Esophagus muscularis mucosa (tissue), 4 donors: ENCODE data around the gene NBPF12. TPM values are rescaled to one million over a fixed set of nuclear protein-coding genes. Genes with fewer than 3 reads are reported as not detected.
"Not testable (repeated sequence)": the region's sequence is repeated elsewhere in the genome, so short reads cannot be mapped to it uniquely, and the experiment has no call there.

Source experiments
- DNase-seq: peaks from one replicate; pipeline ENCODE4 v3.0.0-alpha.2; 2017; ENCODE audit errors: extremely low spot score
- H3K27ac ChIP-seq, 4 donors: fragments of 200-600 bp; sonication (generic); replicated peaks in 1 of 4; 1 replicate in 3 of 4; 2 replicates in 1 of 4; pipeline ENCODE4 v1.5.1; 2016 to 2019; ENCODE audit warnings: mild to moderate bottlenecking in 1 of 4
- H3K27me3 ChIP-seq, 4 donors: fragments of 200-600 bp; sonication (generic); one replicate each; pipeline versions ENCODE4 v1.5.1 to v1.6.0; 2016 to 2019
- H3K36me3 ChIP-seq, 4 donors: fragments of 200-600 bp; sonication (generic); one replicate each; pipeline ENCODE4 v1.5.1; 2016 to 2019
- H3K4me1 ChIP-seq, 4 donors: fragments of 200-600 bp; sonication (generic); one replicate each; pipeline ENCODE4 v1.5.1; 2016 to 2019
- H3K4me3 ChIP-seq, 4 donors: fragments of 200-600 bp; sonication (generic); 1 replicate in 2 of 4; 2 replicates in 2 of 4; pipeline ENCODE4 v1.5.1; 2016 to 2019; ENCODE audit warnings: mild to moderate bottlenecking in 4 of 4, moderate library complexity in 1 of 4
- H3K9me3 ChIP-seq, 4 donors: fragments of 200-600 bp; sonication (generic); 1 replicate in 3 of 4; 2 replicates in 1 of 4; pipeline ENCODE4 v1.5.1; 2016 to 2019
- WGBS: methylation state at CpG from one replicate; pipeline ENCODE4 v1.1.5; 2018; 5-methylcytosine and 5-hydroxymethylcytosine counted together
- intact Hi-C: fragments of 100-400 bp; cut with DNase I; formaldehyde crosslinking; loops from one replicate; pipeline ENCODE4 v1.15.1; 2023
- total RNA-seq, 4 donors: library from RNA; depleted of rRNA; stranded (reverse); fragments of >200 nt; gene quantifications; one replicate each; pipeline versions ENCODE4 v1.1.0 to v1.2.1, GENCODE V29; 2016
- TF ChIP-seq, protein P1 (sequence below), 3 experiments: fragments of 200-600 bp in 2 of 3; fragments of 450-650 bp in 1 of 3; sonication (generic) in 2 of 3; IDR thresholded peaks; one replicate each; pipeline ENCODE4 v1.5.1; 2017 to 2019; ENCODE audit warnings: antibody characterized with exemption in 3 of 3, mild to moderate bottlenecking in 2 of 3, moderate library complexity in 1 of 3

The NBPF12 gene
- total RNA-seq, 4 donors from 2014 or later, result 8.6 to 23.1 (median 12.6) TPM

DNA sequence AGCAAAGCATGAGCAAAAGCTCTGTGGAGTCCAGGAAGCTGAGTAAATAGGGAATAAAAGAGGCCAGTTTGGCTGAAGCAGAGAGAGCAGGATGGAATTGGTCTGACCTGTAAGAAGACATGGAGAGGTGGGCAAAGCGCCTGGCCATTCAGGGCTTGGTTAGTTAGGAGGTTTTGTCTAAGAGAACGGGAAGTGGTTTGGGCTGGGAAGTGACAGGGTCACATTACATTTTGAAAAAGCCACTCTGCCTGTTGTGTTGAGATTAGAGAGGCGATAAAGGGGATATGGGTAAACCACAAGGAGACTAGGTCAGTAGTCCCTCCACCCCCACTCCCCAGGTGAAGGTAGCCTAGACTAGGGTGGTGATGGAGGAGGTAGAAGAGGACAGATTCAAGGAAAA, 662 bp upstream of the NBPF12 start:
- H3K9me3 ChIP-seq, H3K27me3 ChIP-seq, DNase-seq, H3K27ac ChIP-seq, H3K36me3 ChIP-seq, H3K4me3 ChIP-seq, intact Hi-C loops: not testable (repeated sequence)
- 83% methylated on average over 2 of the region's 3 CpGs for whole genome bisulfite sequencing
- peaks cover 0 to 10% (median 5%) of the 10 kb centered on the region in 4 donors for H3K4me1 ChIP-seq

DNA sequence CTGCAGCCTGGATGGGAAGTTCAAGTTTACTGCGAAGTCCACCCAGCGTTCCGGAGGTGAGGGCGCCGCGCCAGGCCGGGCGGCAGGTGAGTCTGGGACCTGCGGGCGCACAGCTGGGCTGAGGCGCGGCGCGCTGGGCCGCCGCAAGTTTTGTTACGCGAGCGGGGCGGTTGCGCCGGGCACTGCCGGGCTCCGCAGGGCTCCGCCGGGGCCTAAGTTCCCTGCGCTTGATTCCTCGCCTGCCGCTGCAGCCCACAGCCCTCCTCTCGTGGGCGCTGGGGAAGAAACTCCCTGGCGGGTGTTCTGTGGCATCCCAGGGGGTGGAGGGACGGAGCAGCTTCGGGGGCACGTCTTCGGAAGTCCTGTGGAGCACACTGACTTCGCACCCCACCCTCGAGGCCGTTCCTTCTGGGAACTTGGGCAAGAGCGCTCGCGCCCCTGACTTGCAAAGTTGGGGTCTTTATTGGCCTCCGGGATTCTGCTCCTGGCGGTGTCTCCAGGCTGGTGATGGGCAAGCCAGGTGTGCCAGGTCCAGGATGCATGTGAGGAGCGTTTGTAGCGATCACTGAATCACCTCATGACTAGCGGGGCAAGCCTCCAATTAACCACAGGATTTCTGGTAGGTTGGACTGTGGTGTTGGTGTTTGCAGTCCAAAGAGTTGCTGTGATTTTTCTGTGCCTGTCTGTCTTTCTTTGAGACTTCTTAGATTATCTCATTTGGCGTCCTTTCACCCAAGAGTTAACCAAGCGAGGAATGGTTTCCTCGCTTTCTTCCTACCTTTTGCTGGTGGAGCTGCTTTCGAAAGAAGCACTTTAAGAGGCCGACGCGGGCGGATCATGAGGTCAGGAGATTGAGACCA, 1.0 kb downstream of the NBPF12 start:
- H3K9me3 ChIP-seq, H3K36me3 ChIP-seq, DNase-seq, H3K27me3 ChIP-seq, intact Hi-C loops: not testable (repeated sequence)
- H3K27ac ChIP-seq, result peak overlapping the region; percentile 83 to 92 (median 88)
- H3K4me1 ChIP-seq, result peaks cover 0 to 10% (median 5%) of the 10 kb centered on the region in 4 donors
- H3K4me3 ChIP-seq, result peak overlapping the region; percentile 73 to 89 (median 84)
- WGBS, result 42% methylated on average over 6 of the region's 55 CpGs

DNA sequence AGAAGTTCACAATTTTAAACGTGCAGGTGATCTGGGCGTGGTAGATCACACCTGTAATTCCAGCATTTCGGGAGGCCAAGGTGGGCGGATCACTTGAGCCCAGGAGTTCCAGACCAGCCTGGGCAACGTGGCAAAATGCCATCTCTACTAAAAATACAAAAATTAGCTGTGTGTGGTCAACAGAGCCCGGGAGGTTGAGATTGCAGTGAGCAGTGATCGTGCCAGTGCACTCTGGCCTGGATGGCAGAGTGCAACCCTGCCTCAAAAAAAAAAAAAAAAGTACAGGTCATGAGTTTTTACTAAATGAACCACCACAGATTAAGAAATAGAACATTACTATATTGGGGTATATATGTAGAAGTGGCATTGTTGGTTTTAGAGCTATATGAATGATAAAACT, 2.2 kb downstream of the NBPF12 start:
- Histone ChIP-seq H3K36me3 (peaks cover 0 to 11% (median 3%) of the 10 kb centered on the region in 4 donors), H3K4me1 (peaks cover 0 to 10% (median 5%) of the 10 kb centered on the region in 4 donors)
- DNase-seq, H3K27ac ChIP-seq, H3K27me3 ChIP-seq, H3K4me3 ChIP-seq, intact Hi-C loops, H3K9me3 ChIP-seq: not testable (repeated sequence)
- 49% methylated on average over 3 of the region's 7 CpGs for WGBS

DNA sequence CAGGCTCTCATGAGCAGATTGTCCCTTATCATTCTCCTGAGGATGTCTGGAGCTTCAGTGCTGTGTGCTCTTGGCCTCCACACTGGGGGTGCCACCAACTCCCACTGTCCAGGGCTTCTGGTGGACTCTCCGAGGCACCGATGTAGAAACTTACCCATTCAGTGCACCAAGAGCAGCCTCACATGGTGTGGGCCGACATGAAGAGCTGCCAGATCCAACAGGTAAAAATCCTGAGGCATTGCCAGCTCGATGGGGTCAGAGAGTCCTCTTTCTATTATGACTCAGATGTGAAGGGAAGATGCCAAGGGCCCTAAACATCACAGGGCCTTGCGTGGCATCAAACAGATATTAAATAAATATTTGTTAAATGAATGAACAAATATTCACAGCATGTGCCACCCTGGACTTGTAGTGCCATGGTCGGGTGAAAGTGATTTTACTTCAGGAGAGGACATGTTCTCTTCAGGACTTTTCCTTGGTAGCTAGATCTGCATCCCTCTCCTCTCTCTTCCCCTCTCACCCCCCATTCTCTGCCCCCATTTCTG, 5.3 kb downstream of the NBPF12 start:
- H3K27ac ChIP-seq, H3K4me3 ChIP-seq, H3K27me3 ChIP-seq, H3K9me3 ChIP-seq, DNase-seq, intact Hi-C loops: not testable (repeated sequence)
- 45% methylated on average over 2 of the region's 6 CpGs for WGBS
- Histone ChIP-seq H3K36me3 (peaks cover 0 to 15% (median 6%) of the 10 kb centered on the region in 4 donors), H3K4me1 (peaks cover 0 to 10% (median 5%) of the 10 kb centered on the region in 4 donors)

DNA sequence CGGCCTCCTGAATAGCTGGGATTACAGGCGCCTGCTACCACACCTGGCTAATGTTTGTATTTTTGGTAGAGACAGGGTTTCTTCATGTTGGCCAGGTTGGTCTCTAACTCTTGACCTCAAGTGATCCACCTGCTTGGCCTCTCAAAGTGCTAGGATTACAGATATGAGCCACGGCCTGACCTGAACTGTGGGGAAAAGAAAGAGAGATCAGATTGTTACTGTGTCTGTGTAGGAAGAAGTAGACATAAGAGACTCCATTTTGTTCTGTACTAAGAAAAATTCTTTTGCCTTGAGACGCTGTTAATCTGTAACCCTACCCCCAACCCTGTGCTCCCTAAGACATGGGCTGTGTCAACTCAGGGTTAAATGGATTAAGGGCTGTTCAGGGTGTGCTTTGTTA, 10.0 kb downstream of the NBPF12 start:
- H3K27ac ChIP-seq, H3K4me1 ChIP-seq, DNase-seq, H3K9me3 ChIP-seq, H3K27me3 ChIP-seq, intact Hi-C loops, H3K4me3 ChIP-seq: not testable (repeated sequence)
- WGBS, result 93% methylated on average over 3 of the region's 4 CpGs
- peaks cover 0 to 27% (median 7%) of the 10 kb centered on the region in 4 donors for H3K36me3 ChIP-seq

- H3K4me1 ChIP-seq, H3K27ac ChIP-seq, intact Hi-C loops, H3K9me3 ChIP-seq, DNase-seq, H3K27me3 ChIP-seq, H3K4me3 ChIP-seq: not testable (repeated sequence)
- H3K36me3 ChIP-seq, result peaks cover 3 to 44% (median 14%) of the 10 kb centered on the region in 4 donors
- 83% methylated on average over 2 of the region's 2 CpGs for WGBS
Measured at GRCh38 chr1:146964340-146964739, 26.2 kb downstream of the NBPF12 start.

DNA sequence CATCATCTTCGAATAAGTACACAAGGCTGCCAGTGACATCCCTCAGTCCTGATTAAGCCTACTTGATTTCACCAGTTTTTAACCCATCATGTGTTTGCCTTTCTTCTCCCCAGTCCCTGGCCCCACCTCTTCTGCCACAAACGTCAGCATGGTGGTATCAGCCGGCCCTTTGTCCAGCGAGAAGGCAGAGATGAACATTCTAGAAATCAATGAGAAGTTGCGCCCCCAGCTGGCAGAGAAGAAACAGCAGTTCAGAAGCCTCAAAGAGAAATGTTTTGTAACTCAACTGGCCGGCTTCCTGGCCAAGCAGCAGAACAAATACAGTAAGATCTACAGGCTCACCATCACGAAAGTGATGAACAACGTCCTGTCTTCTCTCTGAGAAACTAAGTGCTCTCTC, 28.2 kb downstream of the NBPF12 start:
- H3K4me3 ChIP-seq, H3K27me3 ChIP-seq, H3K27ac ChIP-seq, H3K4me1 ChIP-seq, DNase-seq, intact Hi-C loops, H3K9me3 ChIP-seq: not testable (repeated sequence)
- 26% methylated on average over 6 of the region's 8 CpGs for WGBS
- TF ChIP-seq, protein P1, sequence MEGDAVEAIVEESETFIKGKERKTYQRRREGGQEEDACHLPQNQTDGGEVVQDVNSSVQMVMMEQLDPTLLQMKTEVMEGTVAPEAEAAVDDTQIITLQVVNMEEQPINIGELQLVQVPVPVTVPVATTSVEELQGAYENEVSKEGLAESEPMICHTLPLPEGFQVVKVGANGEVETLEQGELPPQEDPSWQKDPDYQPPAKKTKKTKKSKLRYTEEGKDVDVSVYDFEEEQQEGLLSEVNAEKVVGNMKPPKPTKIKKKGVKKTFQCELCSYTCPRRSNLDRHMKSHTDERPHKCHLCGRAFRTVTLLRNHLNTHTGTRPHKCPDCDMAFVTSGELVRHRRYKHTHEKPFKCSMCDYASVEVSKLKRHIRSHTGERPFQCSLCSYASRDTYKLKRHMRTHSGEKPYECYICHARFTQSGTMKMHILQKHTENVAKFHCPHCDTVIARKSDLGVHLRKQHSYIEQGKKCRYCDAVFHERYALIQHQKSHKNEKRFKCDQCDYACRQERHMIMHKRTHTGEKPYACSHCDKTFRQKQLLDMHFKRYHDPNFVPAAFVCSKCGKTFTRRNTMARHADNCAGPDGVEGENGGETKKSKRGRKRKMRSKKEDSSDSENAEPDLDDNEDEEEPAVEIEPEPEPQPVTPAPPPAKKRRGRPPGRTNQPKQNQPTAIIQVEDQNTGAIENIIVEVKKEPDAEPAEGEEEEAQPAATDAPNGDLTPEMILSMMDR (IDR thresholded peaks at IDR 0.05), result peak in 2 of 3 experiments; percentile 15 to 34
- H3K36me3 ChIP-seq, result peaks cover 10 to 54% (median 21%) of the 10 kb centered on the region in 4 donors

GRCh38 chr1:146970656-146971055, 32.5 kb downstream of the NBPF12 start:
- peaks cover 6 to 49% (median 13%) of the 10 kb centered on the region in 4 donors for H3K36me3 ChIP-seq
- H3K4me1 ChIP-seq, H3K27me3 ChIP-seq, H3K4me3 ChIP-seq, DNase-seq, H3K27ac ChIP-seq, H3K9me3 ChIP-seq, intact Hi-C loops: not testable (repeated sequence)
- 84% methylated on average over 2 of the region's 2 CpGs for WGBS

DNA sequence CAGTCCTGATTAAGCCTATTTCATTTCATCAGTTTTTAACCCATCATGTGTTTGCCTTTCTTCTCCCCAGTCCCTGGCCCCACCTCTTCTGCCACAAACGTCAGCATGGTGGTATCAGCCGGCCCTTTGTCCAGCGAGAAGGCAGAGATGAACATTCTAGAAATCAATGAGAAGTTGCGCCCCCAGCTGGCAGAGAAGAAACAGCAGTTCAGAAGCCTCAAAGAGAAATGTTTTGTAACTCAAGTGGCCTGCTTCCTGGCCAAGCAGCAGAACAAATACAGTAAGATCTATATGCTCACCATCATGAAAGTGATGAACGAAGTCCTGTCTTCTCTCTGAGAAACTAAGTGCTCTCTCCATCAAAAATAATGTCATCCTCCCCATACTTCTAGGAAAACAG, 34.6 kb downstream of the NBPF12 start:
- intact Hi-C loops, DNase-seq, H3K9me3 ChIP-seq, H3K27me3 ChIP-seq, H3K4me3 ChIP-seq, H3K4me1 ChIP-seq, H3K27ac ChIP-seq: not testable (repeated sequence)
- 27% methylated on average over 4 of the region's 5 CpGs for WGBS
- H3K36me3 ChIP-seq, result peaks cover 6 to 43% (median 13%) of the 10 kb centered on the region in 4 donors

- H3K4me3 ChIP-seq, H3K27me3 ChIP-seq, H3K27ac ChIP-seq, intact Hi-C loops, H3K9me3 ChIP-seq, H3K4me1 ChIP-seq, DNase-seq: not testable (repeated sequence)
- 81% methylated on average over 4 of the region's 4 CpGs for WGBS
- peaks cover 0 to 34% (median 14%) of the 10 kb centered on the region in 4 donors for H3K36me3 ChIP-seq
Measured at GRCh38 chr1:146985855-146986254, 47.7 kb downstream of the NBPF12 start.

GRCh38 chr1:146986450-146986849, 48.3 kb downstream of the NBPF12 start:
- intact Hi-C loops, DNase-seq: not testable (repeated sequence)
- peaks cover 0 to 37% (median 15%) of the 10 kb centered on the region in 4 donors for H3K36me3 ChIP-seq

More at GRCh38 chr1:146986450-146986849, 48.3 kb downstream of the NBPF12 start:
- not testable (repeated sequence) for H3K4me1 ChIP-seq, H3K4me3 ChIP-seq, H3K9me3 ChIP-seq, H3K27ac ChIP-seq, H3K27me3 ChIP-seq
- no CpG with 5 or more reads among the region's 4 CpGs for WGBS
